Activated B cell treated with CpG ODN at 0.5 μM for 24 hours (primary cell): ENCODE data around the gene GJA4. TPM values are rescaled to one million over a fixed set of nuclear protein-coding genes. Genes with fewer than 3 reads are reported as not detected.

Experiments used
- ATAC-seq: fragments of 200-7000 bp; cut with Tn5 transposase; one replicate; pipeline ENCODE4 v1.10.0; 2021; ENCODE audit warnings: low read depth, mild to moderate bottlenecking, moderate library complexity
- CTCF ChIA-PET: fragments of 350-600 bp; sonication (Branson Sonifier 250); formaldehyde crosslinking; loops from one replicate; lab custom pipeline; 2021; ENCODE audit warnings: antibody characterized with exemption; lab: Charles Lee
- POLR2A ChIA-PET: fragments of 350-600 bp; sonication (Branson Sonifier 250); formaldehyde crosslinking; loops from one replicate; lab custom pipeline; 2021; ENCODE audit warnings: antibody characterized with exemption; lab: Charles Lee
- DNase-seq: peaks from one replicate; pipeline ENCODE4 v3.0.0; 2022
- H3K27ac Mint-ChIP-seq: one replicate; pipeline ENCODE4 v1.8.0; 2020; ENCODE audit warnings: mixed read lengths
- H3K27me3 Mint-ChIP-seq: one replicate; pipeline ENCODE4 v1.8.0; 2021; ENCODE audit warnings: mixed read lengths
- H3K36me3 Mint-ChIP-seq: one replicate; pipeline ENCODE4 v1.8.0; 2021; ENCODE audit warnings: low read depth, mixed read lengths
- H3K4me1 Mint-ChIP-seq: one replicate; pipeline ENCODE4 v1.8.0; 2021; ENCODE audit warnings: mixed read lengths
- H3K4me3 Mint-ChIP-seq: one replicate; pipeline ENCODE4 v1.8.0; 2020; ENCODE audit warnings: mild to moderate bottlenecking, mixed read lengths
- H3K9me3 Mint-ChIP-seq: one replicate; pipeline ENCODE4 v1.8.0; 2020; ENCODE audit warnings: mixed read lengths
- CTCF ChIP-seq: fragments of 200-600 bp; IDR thresholded peaks from one replicate; pipeline ENCODE4 v1.8.0; 2022; ENCODE audit warnings: antibody characterized with exemption, mild to moderate bottlenecking
- intact Hi-C: fragments of 100-400 bp; cut with micrococcal nuclease; formaldehyde crosslinking; loops from one replicate; pipeline ENCODE4 v1.15.1; 2024
- total RNA-seq: library from RNA; stranded (reverse); gene quantifications from 2 replicates; pipeline ENCODE4 v1.2.3, GENCODE V29; 2022

The GJA4 gene
- total RNA-seq, 1 donor from 2014 or later = not detected

- ATAC-seq = no peak
- H3K27me3 Mint-ChIP-seq = peaks cover 54% of the 10 kb centered on the region
- ChIA-PET CTCF (no interaction called here), POLR2A (no interaction called here)
- DNase-seq = no peak
- H3K27ac Mint-ChIP-seq = no peak overlapping the region
- intact Hi-C loops = no loop called here
- no peak for TF ChIP-seq CTCF
- H3K4me3 Mint-ChIP-seq = no peak overlapping the region
- no peaks in the 10 kb centered on the region for H3K4me1 Mint-ChIP-seq
- no peaks in the 10 kb centered on the region for H3K36me3 Mint-ChIP-seq
- H3K9me3 Mint-ChIP-seq = no peaks in the 10 kb centered on the region
Observed at GRCh38 chr1:34780528-34780927, 12.3 kb upstream of the GJA4 start.

GRCh38 chr1:34781071-34781843 lies 11.5 kb upstream of the GJA4 start, which contains the start of gene GJB3:
GJB3 (plus strand) TSS chr1:34781214; CDS start chr1:34784763, 3,549 bp downstream.
- TF ChIP-seq CTCF = no peak
- H3K4me3 Mint-ChIP-seq = no peak within 1 kb of the TSS
- H3K9me3 Mint-ChIP-seq = no peaks in the 10 kb centered on the region
- DNase-seq (no peak), ATAC-seq (no peak)
- H3K4me1 Mint-ChIP-seq = no peaks in the 10 kb centered on the region
- no peaks in the 10 kb centered on the region for H3K36me3 Mint-ChIP-seq
- POLR2A ChIA-PET = no interaction called here
- intact Hi-C loops = no loop called here
- H3K27me3 Mint-ChIP-seq = peaks cover 55% of the 10 kb centered on the region
- no peak within 1 kb of the TSS for H3K27ac Mint-ChIP-seq
- CTCF ChIA-PET = no interaction called here

GRCh38 chr1:34781844-34782391 lies 10.9 kb upstream of the GJA4 start:
- H3K9me3 Mint-ChIP-seq = no peaks in the 10 kb centered on the region
- ChIA-PET CTCF (no interaction called here), POLR2A (no interaction called here)
- TF ChIP-seq CTCF = no peak
- no peak for DNase-seq
- no peak overlapping the region for H3K27ac Mint-ChIP-seq
- H3K4me1 Mint-ChIP-seq = peaks cover 2% of the 10 kb centered on the region
- no peak for ATAC-seq
- H3K4me3 Mint-ChIP-seq = no peak overlapping the region
- H3K36me3 Mint-ChIP-seq = no peaks in the 10 kb centered on the region
- intact Hi-C loops = no loop called here
- peaks cover 61% of the 10 kb centered on the region for H3K27me3 Mint-ChIP-seq

GRCh38 chr1:34784751-34785221 lies 8.0 kb upstream of the GJA4 start:
- H3K27me3 Mint-ChIP-seq = peaks cover 48% of the 10 kb centered on the region

More at GRCh38 chr1:34784751-34785221, 8.0 kb upstream of the GJA4 start:
- intact Hi-C loops = no loop called here
- peaks cover 2% of the 10 kb centered on the region for H3K4me1 Mint-ChIP-seq
- POLR2A ChIA-PET = no interaction called here
- CTCF ChIA-PET = no interaction called here
- DNase-seq (no peak), ATAC-seq (no peak)
- no peak for TF ChIP-seq CTCF
- no peaks in the 10 kb centered on the region for H3K9me3 Mint-ChIP-seq
- H3K4me3 Mint-ChIP-seq = no peak overlapping the region
- H3K27ac Mint-ChIP-seq = no peak overlapping the region
- no peaks in the 10 kb centered on the region for H3K36me3 Mint-ChIP-seq
